ENCODE measurements around the gene KAT5. TPM values are rescaled to one million over a fixed set of nuclear protein-coding genes. Genes with fewer than 3 reads are reported as not detected.
A peak's percentile ranks its signal among the peaks of the same experiment; 100 is the strongest.
"Not testable (repeated sequence)": the region's sequence is repeated elsewhere in the genome, so short reads cannot be mapped to it uniquely, and the experiment has no call there.

The KAT5 gene
- total and polyA plus RNA-seq, 2 donors, result 28.4 to 95.6 TPM

DNA sequence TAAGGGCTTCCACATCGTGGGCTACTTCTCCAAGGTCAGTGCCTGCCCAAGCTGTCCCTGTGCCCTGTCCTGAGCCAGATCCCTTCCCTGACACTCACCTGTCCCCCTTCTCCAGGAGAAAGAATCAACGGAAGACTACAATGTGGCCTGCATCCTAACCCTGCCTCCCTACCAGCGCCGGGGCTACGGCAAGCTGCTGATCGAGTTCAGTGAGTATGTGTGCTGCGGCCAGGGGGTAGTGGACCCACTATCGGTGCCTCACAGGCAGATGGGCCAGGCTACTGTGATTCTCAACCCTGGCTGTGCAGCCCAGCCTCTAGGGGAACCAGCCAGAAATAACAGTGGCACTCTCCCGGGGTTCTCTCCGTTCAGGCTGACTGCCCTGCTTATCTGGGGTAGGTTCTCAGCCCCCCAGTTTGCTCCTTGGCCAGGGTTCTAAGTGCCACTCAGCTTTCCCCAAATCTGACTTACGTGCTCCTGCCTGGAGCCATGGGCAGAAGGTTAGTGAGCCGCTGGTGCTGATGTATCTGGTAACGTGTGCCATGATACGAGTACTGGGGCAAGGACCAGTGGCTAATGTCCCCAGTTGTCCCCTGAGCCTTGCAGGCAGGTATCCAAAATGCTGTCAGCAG, 4.8 kb downstream of the KAT5 start:
- Histone ChIP-seq H3K27ac (ENCODE audit: low read depth) (no peak overlapping the region), H3K4me1 (ENCODE audit: insufficient read depth) (no peaks in the 10 kb centered on the region), H3K4me3 (ENCODE audit: low read depth, low read length) (no peak overlapping the region), H3K36me3 (ENCODE audit: insufficient read depth) (peaks cover 10% of the 10 kb centered on the region)
- 81% methylated on average over 14 of the region's 14 CpGs for WGBS
- no peak for DNase-seq (ENCODE audit: extremely low spot score)

DNA sequence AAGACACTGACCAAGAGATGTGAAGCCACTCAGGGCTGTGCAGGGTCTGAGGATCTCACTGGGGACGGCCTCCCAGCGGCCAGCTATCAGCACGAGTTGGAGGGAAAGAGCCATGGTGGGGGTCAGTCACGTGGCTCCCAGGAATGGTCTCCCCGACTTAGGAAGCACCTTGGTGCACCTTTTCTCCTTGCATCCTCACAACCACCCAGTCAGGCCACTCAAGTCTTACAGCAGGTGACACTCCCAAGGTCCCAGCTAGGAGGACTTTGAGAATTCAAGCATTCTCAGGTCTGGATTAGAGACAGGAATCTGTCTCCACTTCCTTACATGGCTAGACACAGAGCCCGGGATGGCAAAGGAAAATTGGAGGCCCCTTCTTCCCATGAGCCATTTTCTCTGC, 5.9 kb downstream of the KAT5 start:
- Histone ChIP-seq H3K27ac (ENCODE audit: low read depth) (no peak overlapping the region), H3K36me3 (ENCODE audit: insufficient read depth) (peaks cover 10% of the 10 kb centered on the region), H3K4me1 (ENCODE audit: insufficient read depth) (no peaks in the 10 kb centered on the region), H3K4me3 (ENCODE audit: low read depth, low read length) (no peak overlapping the region)
- no peak for DNase-seq (ENCODE audit: extremely low spot score)
- 66% methylated on average over 6 of the region's 6 CpGs for WGBS

GRCh38 chr11:65718531-65718930, 6.5 kb downstream of the KAT5 start:
- Histone ChIP-seq H3K4me3 (ENCODE audit: low read depth, low read length) (no peak overlapping the region), H3K4me1 (ENCODE audit: insufficient read depth) (no peaks in the 10 kb centered on the region), H3K27ac (ENCODE audit: low read depth) (no peak overlapping the region), H3K36me3 (ENCODE audit: insufficient read depth) (peaks cover 10% of the 10 kb centered on the region)
- DNase-seq (ENCODE audit: extremely low spot score), result no peak
- WGBS, result 92% methylated on average over 4 of the region's 4 CpGs

GRCh38 chr11:65718964-65719492, 7.0 kb downstream of the KAT5 start:
- H3K27ac ChIP-seq (ENCODE audit: low read depth), result no peak overlapping the region
- no peak for DNase-seq (ENCODE audit: extremely low spot score)

GRCh38 chr11:65719871-65720210, 7.8 kb downstream of the KAT5 start:
- WGBS, result 2% methylated on average over 17 of the region's 17 CpGs
- Histone ChIP-seq H3K4me3 (ENCODE audit: low read depth, low read length) (peak overlapping the region; percentile 48), H3K4me1 (ENCODE audit: insufficient read depth) (no peaks in the 10 kb centered on the region), H3K27ac (ENCODE audit: low read depth) (no peak overlapping the region), H3K36me3 (ENCODE audit: insufficient read depth) (peaks cover 10% of the 10 kb centered on the region)
- DNase-seq (ENCODE audit: extremely low spot score), result no peak

More at GRCh38 chr11:65718964-65719492, 7.0 kb downstream of the KAT5 start:
- no peak overlapping the region for H3K4me3 ChIP-seq (ENCODE audit: low read depth, low read length)
- no peaks in the 10 kb centered on the region for H3K4me1 ChIP-seq (ENCODE audit: insufficient read depth)
- H3K36me3 ChIP-seq (ENCODE audit: insufficient read depth), result peaks cover 10% of the 10 kb centered on the region
- WGBS, result 68% methylated on average over 10 of the region's 10 CpGs

GRCh38 chr11:65720211-65720934, 8.3 kb downstream of the KAT5 start, which contains the start of gene RNASEH2C:
Gene RNASEH2C, minus strand, starts transcription at chr11:65720798. Its CDS starts 40 bp downstream, at chr11:65720758.
- Histone ChIP-seq H3K27ac (ENCODE audit: low read depth) (peak within 1 kb of the TSS; percentile 84), H3K36me3 (ENCODE audit: insufficient read depth) (peaks cover 10% of the 10 kb centered on the region), H3K4me1 (ENCODE audit: insufficient read depth) (no peaks in the 10 kb centered on the region), H3K4me3 (ENCODE audit: low read depth, low read length) (peak within 1 kb of the TSS; percentile 48)
- peak; percentile 52 for DNase-seq (ENCODE audit: extremely low spot score)
- WGBS, result under 1% methylated on average over 76 of the region's 76 CpGs

DNA sequence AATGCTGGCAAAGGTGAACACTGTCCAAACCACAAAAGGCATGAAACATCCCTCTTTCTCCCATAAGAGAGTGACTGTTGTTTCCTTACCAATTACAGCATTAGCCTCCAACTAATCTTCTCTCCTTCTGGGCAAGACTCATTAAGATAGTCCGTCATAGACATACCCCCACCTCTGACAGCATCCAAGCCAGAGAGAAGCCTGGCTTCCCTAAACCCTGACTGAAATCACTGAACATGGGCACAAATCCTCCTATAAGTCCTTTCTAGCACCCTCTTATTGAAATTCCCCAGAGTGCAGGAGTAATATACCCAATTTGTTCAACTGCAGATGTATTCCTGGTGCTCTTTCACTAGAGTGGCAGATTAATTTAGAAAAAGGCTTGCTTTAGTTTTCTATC, 10.2 kb downstream of the KAT5 start:
- WGBS, result 84% methylated on average over 1 of the region's 1 CpG
- no peak for DNase-seq (ENCODE audit: extremely low spot score)
- Histone ChIP-seq H3K4me3 (ENCODE audit: low read depth, low read length) (no peak overlapping the region), H3K27ac (ENCODE audit: low read depth) (no peak overlapping the region), H3K36me3 (ENCODE audit: insufficient read depth) (peaks cover 6% of the 10 kb centered on the region), H3K4me1 (ENCODE audit: insufficient read depth) (no peaks in the 10 kb centered on the region)

DNA sequence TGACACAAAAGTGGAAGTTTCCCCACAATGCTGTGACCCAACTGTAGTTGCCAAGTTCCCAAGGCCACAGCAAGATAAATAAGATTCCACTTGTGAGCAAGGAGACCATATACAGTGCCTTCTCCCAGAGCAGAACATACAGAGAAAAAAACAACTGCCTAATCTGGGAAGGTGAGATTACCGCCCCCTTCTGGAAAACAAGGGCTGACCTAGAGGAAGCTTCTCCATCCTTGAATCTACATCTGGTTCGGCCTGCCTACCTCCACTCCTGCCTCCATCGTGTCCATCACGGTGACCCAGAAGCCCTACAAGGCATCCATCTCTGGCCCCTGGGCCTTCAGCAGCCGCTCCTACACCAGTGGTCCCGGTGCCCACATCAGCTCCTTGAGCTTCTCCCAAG, 14.6 kb downstream of the KAT5 start:
- Histone ChIP-seq H3K4me3 (ENCODE audit: low read depth, low read length) (no peak overlapping the region), H3K27ac (ENCODE audit: low read depth) (no peak overlapping the region), H3K4me1 (ENCODE audit: insufficient read depth) (no peaks in the 10 kb centered on the region), H3K36me3 (ENCODE audit: insufficient read depth) (no peaks in the 10 kb centered on the region)
- no peak for DNase-seq (ENCODE audit: extremely low spot score)
- WGBS, result 73% methylated on average over 6 of the region's 6 CpGs

DNA sequence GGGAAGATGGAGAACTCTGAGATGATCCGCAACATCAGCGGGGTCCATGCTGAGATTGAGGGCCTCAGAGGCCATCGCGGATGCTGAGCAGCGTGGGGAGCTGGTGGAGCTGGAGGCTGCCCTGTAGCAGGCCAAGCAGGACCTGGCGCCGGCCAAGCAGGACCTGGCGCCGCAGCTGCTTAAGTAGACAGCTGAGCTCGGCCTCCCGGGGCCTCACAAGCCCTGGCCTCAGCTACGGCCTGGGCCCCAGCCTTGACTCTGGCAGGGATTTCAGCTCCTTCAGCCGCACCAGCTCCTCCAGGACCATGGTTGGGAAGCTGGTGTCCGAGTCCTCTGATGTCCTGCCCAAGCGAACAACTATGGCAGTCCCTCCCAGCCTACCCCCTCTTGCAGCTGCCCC, 15.8 kb downstream of the KAT5 start:
- WGBS, result 89% methylated on average over 15 of the region's 15 CpGs
- H3K36me3 ChIP-seq (ENCODE audit: insufficient read depth), result no peaks in the 10 kb centered on the region
- DNase-seq (ENCODE audit: extremely low spot score), result no peak
- H3K4me3 ChIP-seq (ENCODE audit: low read depth, low read length), result no peak overlapping the region
- H3K27ac ChIP-seq (ENCODE audit: low read depth), result no peak overlapping the region
- H3K4me1 ChIP-seq (ENCODE audit: insufficient read depth), result no peaks in the 10 kb centered on the region

GRCh38 chr11:65730461-65730860, 18.4 kb downstream of the KAT5 start:
- Histone ChIP-seq H3K27ac (ENCODE audit: low read depth) (no peak overlapping the region), H3K4me1 (ENCODE audit: insufficient read depth) (no peaks in the 10 kb centered on the region), H3K4me3 (ENCODE audit: low read depth, low read length) (no peak overlapping the region), H3K36me3 (ENCODE audit: insufficient read depth) (no peaks in the 10 kb centered on the region)
- 65% methylated on average over 5 of the region's 5 CpGs for WGBS
- no peak for DNase-seq (ENCODE audit: extremely low spot score)

DNA sequence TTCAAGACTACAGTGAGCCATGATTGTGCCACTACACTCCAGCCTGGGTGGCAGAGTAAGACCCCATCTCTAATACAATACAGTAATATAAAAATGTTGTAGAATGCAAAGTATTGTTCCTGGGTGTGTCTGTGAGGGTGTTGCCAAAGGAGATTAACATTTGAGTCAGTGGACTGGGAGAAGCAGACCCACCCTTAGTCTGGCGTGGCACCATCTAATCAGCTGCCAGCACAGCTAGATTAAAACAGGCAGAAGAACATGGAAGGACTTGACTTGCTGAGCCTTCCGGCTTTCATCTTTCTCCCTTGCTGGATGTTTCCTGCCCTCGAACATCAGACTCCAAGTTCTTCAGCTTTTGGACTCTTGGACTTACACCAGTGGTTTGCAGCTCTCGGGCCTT, 23.1 kb downstream of the KAT5 start:
- not testable (repeated sequence) for H3K4me1 ChIP-seq (ENCODE audit: insufficient read depth); H3K36me3 ChIP-seq (ENCODE audit: insufficient read depth); DNase-seq (ENCODE audit: extremely low spot score); H3K4me3 ChIP-seq (ENCODE audit: low read depth, low read length); H3K27ac ChIP-seq (ENCODE audit: low read depth)
- WGBS, result 70% methylated on average over 4 of the region's 4 CpGs

DNA sequence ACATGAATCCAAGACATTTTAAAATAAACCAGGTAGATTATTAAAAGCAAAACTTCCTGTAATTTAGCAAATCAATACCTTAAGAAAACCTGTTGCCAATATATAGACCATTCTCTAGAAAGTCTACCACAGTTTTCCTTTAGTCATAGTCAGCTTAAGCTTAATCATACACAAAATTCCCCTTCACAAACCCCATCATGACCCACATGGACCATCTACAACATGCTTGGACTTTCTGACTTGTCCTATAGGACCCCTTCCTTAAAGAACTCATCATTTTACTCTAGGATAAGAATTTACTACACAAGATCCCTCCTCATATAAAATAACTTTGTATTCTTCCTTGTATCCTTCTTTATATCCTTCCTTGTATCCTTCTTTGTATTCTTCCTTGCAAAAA, 24.8 kb downstream of the KAT5 start:
- Histone ChIP-seq H3K27ac (ENCODE audit: low read depth) (no peak overlapping the region), H3K4me1 (ENCODE audit: insufficient read depth) (no peaks in the 10 kb centered on the region), H3K36me3 (ENCODE audit: insufficient read depth) (no peaks in the 10 kb centered on the region), H3K4me3 (ENCODE audit: low read depth, low read length) (no peak overlapping the region)
- no peak for DNase-seq (ENCODE audit: extremely low spot score)

- WGBS, result 87% methylated on average over 2 of the region's 2 CpGs
- Histone ChIP-seq H3K36me3 (ENCODE audit: insufficient read depth) (no peaks in the 10 kb centered on the region), H3K4me1 (ENCODE audit: insufficient read depth) (no peaks in the 10 kb centered on the region), H3K27ac (ENCODE audit: low read depth) (no peak overlapping the region), H3K4me3 (ENCODE audit: low read depth, low read length) (no peak overlapping the region)
- no peak for DNase-seq (ENCODE audit: extremely low spot score)
Observed at GRCh38 chr11:65739022-65739421, 27.0 kb downstream of the KAT5 start.

DNA sequence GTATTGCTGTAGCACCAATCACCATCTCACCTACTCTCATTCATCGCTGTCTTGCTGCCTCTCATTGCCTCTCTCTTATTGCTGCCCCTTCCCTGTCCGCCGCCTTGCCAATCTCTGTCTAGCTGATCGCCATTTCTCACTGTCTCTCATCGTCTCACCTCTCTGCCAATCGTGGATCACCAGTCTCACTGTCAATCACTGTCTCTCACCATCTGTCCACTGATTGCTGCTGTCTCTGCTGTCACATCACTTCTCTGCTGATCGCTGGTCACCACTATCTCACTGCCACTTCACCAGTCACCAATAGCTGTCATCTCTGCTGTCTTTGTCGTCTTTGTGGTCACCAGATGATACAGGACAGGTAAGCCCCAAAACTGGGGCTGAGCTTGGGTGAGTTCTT, 29.1 kb downstream of the KAT5 start:
- 77% methylated on average over 8 of the region's 8 CpGs for WGBS
- H3K4me3 ChIP-seq (ENCODE audit: low read depth, low read length), result no peak overlapping the region
- no peaks in the 10 kb centered on the region for H3K36me3 ChIP-seq (ENCODE audit: insufficient read depth)
- H3K27ac ChIP-seq (ENCODE audit: low read depth), result no peak overlapping the region
- H3K4me1 ChIP-seq (ENCODE audit: insufficient read depth), result no peaks in the 10 kb centered on the region
- DNase-seq (ENCODE audit: extremely low spot score), result no peak
